Measurements from ENCODE around the gene GNB1. TPM values are rescaled to one million over a fixed set of nuclear protein-coding genes. Genes with fewer than 3 reads are reported as not detected.

GNB1 gene
- polyA plus RNA-seq, 3 donors: 41.9 to 357 (median 111) TPM

DNA sequence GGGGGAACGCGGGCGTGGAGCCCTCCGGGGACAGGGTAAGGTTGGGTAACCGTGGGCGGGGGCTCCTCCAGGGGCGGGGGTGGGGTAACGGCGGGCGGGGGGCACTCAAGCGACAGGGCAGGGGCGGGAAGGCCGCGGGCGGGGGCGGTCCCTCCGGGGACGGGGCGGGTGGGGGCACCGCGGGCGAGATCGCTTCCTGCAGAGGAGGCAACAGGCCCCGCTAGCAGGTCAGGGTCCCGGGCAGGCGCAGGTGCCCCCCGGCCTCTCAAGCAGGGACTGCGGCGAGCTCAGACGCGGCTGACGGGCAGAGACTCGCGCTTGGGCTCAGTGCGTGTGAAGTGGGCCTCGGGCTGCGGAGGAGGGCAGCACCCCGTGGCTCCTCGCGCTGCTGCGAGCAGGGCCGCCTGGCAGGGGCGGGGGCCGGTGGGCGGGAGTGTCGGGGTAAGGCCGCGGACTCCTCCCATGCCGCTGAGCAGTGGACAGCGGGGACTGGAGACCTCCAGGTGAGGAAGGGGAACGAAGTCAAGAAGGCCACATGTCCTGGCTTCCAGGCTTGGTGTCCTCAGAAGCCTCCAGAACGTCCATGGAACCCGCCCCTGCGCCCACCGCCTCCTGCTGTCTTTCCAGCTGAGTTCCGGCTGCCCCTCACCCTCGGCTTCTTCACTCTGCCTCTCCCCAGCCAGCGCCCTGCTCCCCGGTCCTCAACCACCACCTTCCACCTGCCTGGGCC is 627 bp upstream of the GNB1 start:
- Mint-ChIP-seq H3K4me3 (peak overlapping the region; percentile 76 to 89), H3K9me3 (peaks cover 0 to 2% (median 0%) of the 10 kb centered on the region in 7 donors), H3K36me3 (peaks cover 0 to 8% of the 10 kb centered on the region in 2 donors), H3K4me1 (peaks cover 47% of the 10 kb centered on the region), H3K27ac (peak overlapping the region; percentile 72 to 87 (median 83)), H3K27me3 (ENCODE audit: low read depth in 3 of 3) (peaks cover 10 to 25% (median 17%) of the 10 kb centered on the region in 3 donors)
- intact Hi-C loops (cut with micrococcal nuclease): loop anchor here (5.0 to 10.0 kb wide), 4 partner anchors 34 to 114 kb away; partner anchors contain the start of gene NADK (in 1 of the 2)
- peak overlapping the region; percentile 93 for H3K9ac ChIP-seq (ENCODE audit: insufficient read depth, low read length, poor library complexity, severe bottlenecking)
- H3K9me3 ChIP-seq (replicated peaks in 1 of 2; ENCODE audit: control insufficient read depth in 1 of 2, insufficient read depth in 1 of 2, low read length in 2 of 2): no peaks in the 10 kb centered on the region
- peaks cover 57% of the 10 kb centered on the region for H3K79me2 ChIP-seq (ENCODE audit: insufficient read depth, low read length)
- H2AFZ ChIP-seq (ENCODE audit: insufficient read depth, low read depth, low read length, poor library complexity, severe bottlenecking): peak overlapping the region; percentile 86
- peak overlapping the region; percentile 93 for H3K4me2 ChIP-seq (replicated peaks; ENCODE audit: extremely low read depth, low read length, poor library complexity, severe bottlenecking)
- H4K20me1 ChIP-seq (ENCODE audit: insufficient read depth, low read length): peaks cover 46% of the 10 kb centered on the region
- peak; percentile 47 to 74 (median 71) for DNase-seq
- 0% methylated on average over 44 of the region's 59 CpGs for WGBS (ENCODE audit: insufficient coverage)
- peak overlapping the region; percentile 39 to 87 for H3K27ac ChIP-seq (ENCODE audit: low read depth in 1 of 2, low read length in 2 of 2)
- TF ChIP-seq, protein P1, sequence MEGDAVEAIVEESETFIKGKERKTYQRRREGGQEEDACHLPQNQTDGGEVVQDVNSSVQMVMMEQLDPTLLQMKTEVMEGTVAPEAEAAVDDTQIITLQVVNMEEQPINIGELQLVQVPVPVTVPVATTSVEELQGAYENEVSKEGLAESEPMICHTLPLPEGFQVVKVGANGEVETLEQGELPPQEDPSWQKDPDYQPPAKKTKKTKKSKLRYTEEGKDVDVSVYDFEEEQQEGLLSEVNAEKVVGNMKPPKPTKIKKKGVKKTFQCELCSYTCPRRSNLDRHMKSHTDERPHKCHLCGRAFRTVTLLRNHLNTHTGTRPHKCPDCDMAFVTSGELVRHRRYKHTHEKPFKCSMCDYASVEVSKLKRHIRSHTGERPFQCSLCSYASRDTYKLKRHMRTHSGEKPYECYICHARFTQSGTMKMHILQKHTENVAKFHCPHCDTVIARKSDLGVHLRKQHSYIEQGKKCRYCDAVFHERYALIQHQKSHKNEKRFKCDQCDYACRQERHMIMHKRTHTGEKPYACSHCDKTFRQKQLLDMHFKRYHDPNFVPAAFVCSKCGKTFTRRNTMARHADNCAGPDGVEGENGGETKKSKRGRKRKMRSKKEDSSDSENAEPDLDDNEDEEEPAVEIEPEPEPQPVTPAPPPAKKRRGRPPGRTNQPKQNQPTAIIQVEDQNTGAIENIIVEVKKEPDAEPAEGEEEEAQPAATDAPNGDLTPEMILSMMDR (IDR thresholded peaks at IDR 0.05): no peak
- H3K4me3 ChIP-seq (replicated peaks in 1 of 3; ENCODE audit: low read depth in 2 of 3, low read length in 3 of 3): peak overlapping the region; percentile 48 to 81 (median 75)
- peaks cover 0 to 11% of the 10 kb centered on the region in 2 donors for H3K27me3 ChIP-seq (ENCODE audit: control insufficient read depth in 2 of 2, insufficient read depth in 2 of 2, low read length in 2 of 2)
- H3K4me1 ChIP-seq (ENCODE audit: control insufficient read depth in 1 of 2, insufficient read depth in 2 of 2, low read length in 2 of 2): peaks cover 28 to 38% of the 10 kb centered on the region in 2 donors
- H3K36me3 ChIP-seq (replicated peaks in 1 of 2; ENCODE audit: control insufficient read depth in 1 of 2, insufficient read depth in 2 of 2, low read length in 2 of 2): no peaks in the 10 kb centered on the region

DNA sequence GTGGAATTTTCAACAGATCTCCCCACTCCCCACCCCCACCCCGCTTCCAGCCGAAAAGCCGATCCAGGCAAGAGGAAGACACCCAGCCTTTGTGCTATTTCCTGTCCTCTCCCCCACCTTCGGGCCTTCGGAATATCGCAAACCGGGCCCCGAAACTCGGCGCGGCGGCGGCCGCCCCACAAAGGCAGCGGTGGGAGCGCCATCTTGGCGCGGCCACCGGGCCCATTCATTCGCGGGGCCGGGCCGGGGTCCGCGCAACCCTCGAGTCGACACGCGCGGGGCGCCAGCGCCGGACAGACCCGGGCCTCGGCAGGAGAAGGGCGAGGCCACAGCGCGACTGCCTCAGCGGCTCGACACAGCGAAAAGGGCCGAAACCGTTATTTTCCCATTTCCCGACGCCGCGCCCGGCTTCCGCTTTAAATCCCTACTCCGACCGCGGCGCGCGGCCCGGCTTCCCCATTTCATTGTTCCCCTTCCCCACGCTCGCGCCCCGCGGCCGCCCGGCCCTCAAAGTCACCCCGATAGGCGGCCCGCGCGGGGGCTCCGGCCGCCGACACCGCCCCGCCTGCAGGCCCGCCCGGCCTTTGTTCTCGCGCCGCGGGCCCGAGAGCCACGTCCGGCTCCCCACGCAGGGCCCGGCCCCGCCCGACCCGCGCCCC is 911 bp downstream of the GNB1 start:
- peak overlapping the region; percentile 87 for H3K4me3 Mint-ChIP-seq
- Histone ChIP-seq H2AFZ (ENCODE audit: insufficient read depth, low read depth, low read length, poor library complexity, severe bottlenecking) (no peak overlapping the region), H3K27me3 (ENCODE audit: control insufficient read depth in 2 of 2, insufficient read depth in 2 of 2, low read length in 2 of 2) (peaks cover 0 to 2% of the 10 kb centered on the region in 2 donors), H3K4me2 (replicated peaks; ENCODE audit: extremely low read depth, low read length, poor library complexity, severe bottlenecking) (peak overlapping the region; percentile 86), H3K27ac (ENCODE audit: low read depth in 1 of 2, low read length in 2 of 2) (peak overlapping the region; percentile 76 to 91), H3K4me3 (replicated peaks in 1 of 3; ENCODE audit: low read depth in 2 of 3, low read length in 3 of 3) (peak overlapping the region; percentile 76 to 98 (median 89)), H3K9me3 (replicated peaks in 1 of 2; ENCODE audit: control insufficient read depth in 1 of 2, insufficient read depth in 1 of 2, low read length in 2 of 2) (no peaks in the 10 kb centered on the region), H3K9ac (ENCODE audit: insufficient read depth, low read length, poor library complexity, severe bottlenecking) (peak overlapping the region; percentile 93), H3K79me2 (ENCODE audit: insufficient read depth, low read length) (peaks cover 73% of the 10 kb centered on the region), H4K20me1 (ENCODE audit: insufficient read depth, low read length) (peaks cover 61% of the 10 kb centered on the region), H3K36me3 (replicated peaks in 1 of 2; ENCODE audit: control insufficient read depth in 1 of 2, insufficient read depth in 2 of 2, low read length in 2 of 2) (no peaks in the 10 kb centered on the region), H3K4me1 (ENCODE audit: control insufficient read depth in 1 of 2, insufficient read depth in 2 of 2, low read length in 2 of 2) (peaks cover 35 to 53% of the 10 kb centered on the region in 2 donors)
- H3K9me3 Mint-ChIP-seq: no peaks in the 10 kb centered on the region
- under 1% methylated on average over 87 of the region's 88 CpGs for WGBS (ENCODE audit: insufficient coverage)
- H3K27ac Mint-ChIP-seq: peak overlapping the region; percentile 83 to 93 (median 88)
- TF ChIP-seq, protein P1 (IDR thresholded peaks at IDR 0.05): no peak
- DNase-seq: peak; percentile 87 to 90 (median 88)
- intact Hi-C loops (cut with micrococcal nuclease): loop anchor here (5.0 to 10.0 kb wide), 4 partner anchors 33 to 113 kb away; partner anchors contain the start of gene NADK (in 1 of the 2)
- H3K4me1 Mint-ChIP-seq: peaks cover 59% of the 10 kb centered on the region
- H3K27me3 Mint-ChIP-seq (ENCODE audit: low read depth in 3 of 3): peaks cover 5 to 11% (median 11%) of the 10 kb centered on the region in 3 donors
- peaks cover 3 to 9% of the 10 kb centered on the region in 2 donors for H3K36me3 Mint-ChIP-seq
